Endodermal cell (in vitro differentiated cells): Measurements from ENCODE around the gene PCBP3. TPM values are rescaled to one million over a fixed set of nuclear protein-coding genes. Genes with fewer than 3 reads are reported as not detected.
"Not testable (repeated sequence)": the region's sequence is repeated elsewhere in the genome, so short reads cannot be mapped to it uniquely, and the experiment has no call there.

Source experiments
- DNase-seq: peaks from one replicate; pipeline ENCODE4 v3.0.0-alpha.2; 2017
- H3K27ac ChIP-seq: 2 replicates; pipeline ENCODE4 v1.5.1; 2013; ENCODE audit warnings: mild to moderate bottlenecking, low read depth, low read length, moderate library complexity
- H3K27me3 ChIP-seq: 2 replicates; pipeline ENCODE4 v1.6.1; 2013; ENCODE audit warnings: mild to moderate bottlenecking, low read length, moderate library complexity; ENCODE audit not compliant: insufficient read depth, control insufficient read depth, poor library complexity, severe bottlenecking
- H3K36me3 ChIP-seq: 2 replicates; pipeline ENCODE4 v1.7.0; 2013; ENCODE audit warnings: mild to moderate bottlenecking, low read length, moderate library complexity; ENCODE audit not compliant: control insufficient read depth, insufficient read depth
- H3K4me1 ChIP-seq: one replicate; pipeline ENCODE4 v1.7.0; 2013; ENCODE audit warnings: low read length; ENCODE audit not compliant: control insufficient read depth, insufficient read depth
- H3K4me3 ChIP-seq: 2 replicates; pipeline ENCODE4 v1.5.1; 2013; ENCODE audit warnings: mild to moderate bottlenecking, low read length, moderate library complexity
- H3K9ac ChIP-seq: 2 replicates; pipeline ENCODE4 v1.6.1; 2013; ENCODE audit warnings: mild to moderate bottlenecking, low read length, moderate library complexity; ENCODE audit not compliant: poor library complexity, severe bottlenecking; ENCODE audit errors: extremely low read depth
- H3K9me3 ChIP-seq: 2 replicates; pipeline ENCODE4 v1.6.1; 2013; ENCODE audit warnings: mild to moderate bottlenecking, low read length, moderate library complexity; ENCODE audit not compliant: control insufficient read depth
- H3K27ac Mint-ChIP-seq: 2 replicates; pipeline ENCODE4 v1.8.0; 2020; ENCODE audit warnings: mixed read lengths
- H3K27me3 Mint-ChIP-seq: 2 replicates; pipeline ENCODE4 v1.8.0; 2021; ENCODE audit warnings: mild to moderate bottlenecking, mixed read lengths; ENCODE audit not compliant: insufficient read depth
- H3K36me3 Mint-ChIP-seq: 2 replicates; pipeline ENCODE4 v1.8.0; 2020; ENCODE audit warnings: low read depth, mixed read lengths
- H3K4me1 Mint-ChIP-seq: 2 replicates; pipeline ENCODE4 v1.8.0; 2020; ENCODE audit warnings: mixed read lengths
- H3K4me3 Mint-ChIP-seq: 2 replicates; pipeline ENCODE4 v1.8.0; 2020; ENCODE audit warnings: mild to moderate bottlenecking, moderate library complexity, mixed read lengths
- H3K9me3 Mint-ChIP-seq: 2 replicates; pipeline ENCODE4 v1.8.0; 2020; ENCODE audit warnings: mild to moderate bottlenecking, mixed read lengths
- WGBS, 2 experiments: methylation state at CpG; one replicate each; pipeline versions ENCODE4 v1.1.5 to v1.1.7; 2013; ENCODE audit warnings: missing lambda C conversion rate in 2 of 2, mixed read lengths in 1 of 2; ENCODE audit not compliant: insufficient coverage in 1 of 2, insufficient read length in 1 of 2; 5-methylcytosine and 5-hydroxymethylcytosine counted together
- total RNA-seq, 2 donors: library from RNA; stranded (reverse); fragmentation: NEBNext Ultra II Directional in 1 of 2; extraction: Animal tissue kit (Norgen Biotek cat#: 25700) in 1 of 2; gene quantifications; 2 replicates in 1 of 2; 3 replicates in 1 of 2; pipeline ENCODE4 v1.2.1, GENCODE V29; 2021
- TF ChIP-seq, protein P1 (sequence below): fragments of 200-600 bp; sonication (generic); conservative IDR thresholded peaks from 2 replicates; pipeline ENCODE4 v1.5.0; 2021; ENCODE audit warnings: antibody characterized with exemption, mild to moderate bottlenecking

Gene PCBP3
- total RNA-seq, 2 donors from 2014 or later = 2.1 to 10.6 TPM

GRCh38 chr21:45882645-45883044, 239.1 kb downstream of the PCBP3 start:
- Histone ChIP-seq H3K27ac (no peak overlapping the region), H3K9me3 (no peaks in the 10 kb centered on the region), H3K4me1 (no peaks in the 10 kb centered on the region), H3K4me3 (no peak overlapping the region), H3K27me3 (no peaks in the 10 kb centered on the region), H3K9ac (no peak overlapping the region), H3K36me3 (no peaks in the 10 kb centered on the region)
- Mint-ChIP-seq H3K4me3 (no peak overlapping the region), H3K27me3 (no peaks in the 10 kb centered on the region), H3K9me3 (no peaks in the 10 kb centered on the region), H3K4me1 (no peaks in the 10 kb centered on the region), H3K36me3 (no peaks in the 10 kb centered on the region), H3K27ac (no peak overlapping the region)
- no peak for DNase-seq
- TF ChIP-seq, protein P1, sequence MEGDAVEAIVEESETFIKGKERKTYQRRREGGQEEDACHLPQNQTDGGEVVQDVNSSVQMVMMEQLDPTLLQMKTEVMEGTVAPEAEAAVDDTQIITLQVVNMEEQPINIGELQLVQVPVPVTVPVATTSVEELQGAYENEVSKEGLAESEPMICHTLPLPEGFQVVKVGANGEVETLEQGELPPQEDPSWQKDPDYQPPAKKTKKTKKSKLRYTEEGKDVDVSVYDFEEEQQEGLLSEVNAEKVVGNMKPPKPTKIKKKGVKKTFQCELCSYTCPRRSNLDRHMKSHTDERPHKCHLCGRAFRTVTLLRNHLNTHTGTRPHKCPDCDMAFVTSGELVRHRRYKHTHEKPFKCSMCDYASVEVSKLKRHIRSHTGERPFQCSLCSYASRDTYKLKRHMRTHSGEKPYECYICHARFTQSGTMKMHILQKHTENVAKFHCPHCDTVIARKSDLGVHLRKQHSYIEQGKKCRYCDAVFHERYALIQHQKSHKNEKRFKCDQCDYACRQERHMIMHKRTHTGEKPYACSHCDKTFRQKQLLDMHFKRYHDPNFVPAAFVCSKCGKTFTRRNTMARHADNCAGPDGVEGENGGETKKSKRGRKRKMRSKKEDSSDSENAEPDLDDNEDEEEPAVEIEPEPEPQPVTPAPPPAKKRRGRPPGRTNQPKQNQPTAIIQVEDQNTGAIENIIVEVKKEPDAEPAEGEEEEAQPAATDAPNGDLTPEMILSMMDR = no peak
- WGBS, 2 experiments = 87 to 89% methylated on average over 3 to 8 of the region's 8 CpGs

- Histone ChIP-seq H3K9me3 (no peaks in the 10 kb centered on the region), H3K9ac (no peak overlapping the region), H3K4me3 (no peak overlapping the region), H3K27me3 (no peaks in the 10 kb centered on the region), H3K27ac (no peak overlapping the region), H3K36me3 (no peaks in the 10 kb centered on the region), H3K4me1 (no peaks in the 10 kb centered on the region)
- H3K4me3 Mint-ChIP-seq = no peak overlapping the region
- no peaks in the 10 kb centered on the region for H3K9me3 Mint-ChIP-seq
- H3K27me3 Mint-ChIP-seq = no peaks in the 10 kb centered on the region
- TF ChIP-seq, protein P1 = no peak
- H3K4me1 Mint-ChIP-seq = no peaks in the 10 kb centered on the region
- no peaks in the 10 kb centered on the region for H3K36me3 Mint-ChIP-seq
- no peak for DNase-seq
- WGBS, 2 experiments = 92% methylated on average over 4 of the region's 4 CpGs; no CpG with 5 or more reads in 1 of the 2 experiments
- H3K27ac Mint-ChIP-seq = no peak overlapping the region
Observed at GRCh38 chr21:45883090-45883489, 239.6 kb downstream of the PCBP3 start.

- H3K27me3 ChIP-seq = no peaks in the 10 kb centered on the region
- H3K27ac ChIP-seq = no peak overlapping the region
- H3K4me3 Mint-ChIP-seq = no peak overlapping the region
- no peaks in the 10 kb centered on the region for H3K9me3 Mint-ChIP-seq
- TF ChIP-seq, protein P1 = no peak
- no peaks in the 10 kb centered on the region for H3K27me3 Mint-ChIP-seq
- no peak overlapping the region for H3K9ac ChIP-seq
- no peaks in the 10 kb centered on the region for H3K4me1 Mint-ChIP-seq
- H3K27ac Mint-ChIP-seq = no peak overlapping the region
- WGBS, 2 experiments = 82 to 100% methylated on average over 2 to 3 of the region's 3 CpGs
- no peak for DNase-seq
- H3K9me3 ChIP-seq = no peaks in the 10 kb centered on the region
- H3K4me1 ChIP-seq = no peaks in the 10 kb centered on the region
- H3K36me3 ChIP-seq = no peaks in the 10 kb centered on the region
- no peak overlapping the region for H3K4me3 ChIP-seq
- H3K36me3 Mint-ChIP-seq = no peaks in the 10 kb centered on the region
Observed at GRCh38 chr21:45885597-45885929, 242.0 kb downstream of the PCBP3 start.

- not testable (repeated sequence) for H3K9me3 ChIP-seq, H3K36me3 Mint-ChIP-seq, H3K9ac ChIP-seq, H3K27ac ChIP-seq, H3K27me3 ChIP-seq, DNase-seq, H3K27me3 Mint-ChIP-seq, H3K4me3 Mint-ChIP-seq, H3K9me3 Mint-ChIP-seq, H3K4me1 Mint-ChIP-seq, H3K27ac Mint-ChIP-seq, H3K4me1 ChIP-seq, H3K4me3 ChIP-seq, H3K36me3 ChIP-seq
- 80 to 90% methylated on average over 1 to 16 of the region's 21 CpGs for WGBS, 2 experiments
Observed at GRCh38 chr21:45885930-45886601, 242.5 kb downstream of the PCBP3 start.
